GM12875 (cell line): ENCODE results near the gene MOGAT3.

Experiments
- H3K4me3 ChIP-seq: one replicate; pipeline ENCODE4 v1.5.1; 2011; ENCODE audit warnings: low read depth, low read length, control low read depth
- TF ChIP-seq, protein P1 (sequence below): IDR thresholded peaks from 2 replicates; pipeline ENCODE4 v1.5.1; 2011; ENCODE audit warnings: low read depth, mild to moderate bottlenecking, control low read depth, inconsistent platforms, low read length, moderate library complexity, borderline replicate concordance; ENCODE audit not compliant: insufficient read depth

The MOGAT3 gene

DNA sequence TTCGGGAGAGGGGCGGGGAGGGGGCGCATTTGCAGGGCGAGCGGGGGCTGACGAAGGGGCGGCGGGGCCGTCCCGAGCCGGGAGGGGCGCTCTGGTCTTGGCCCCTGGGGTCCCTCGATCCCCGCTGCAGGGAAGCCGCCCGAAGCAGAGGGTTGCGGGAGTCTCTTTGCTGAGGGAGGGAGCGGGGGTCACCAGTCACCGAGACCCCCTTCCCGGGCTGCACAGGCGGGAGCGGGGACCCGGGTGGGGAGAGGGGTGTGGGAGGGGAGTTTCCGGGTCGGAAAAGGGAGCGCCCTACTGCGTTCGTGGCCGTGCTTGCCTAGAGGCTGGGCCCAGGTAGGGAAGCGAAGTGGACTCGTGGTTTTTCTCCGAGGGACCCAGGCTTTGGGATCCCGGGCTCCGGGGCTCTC, 46.1 kb downstream of the MOGAT3 start:
- TF ChIP-seq, protein P1, sequence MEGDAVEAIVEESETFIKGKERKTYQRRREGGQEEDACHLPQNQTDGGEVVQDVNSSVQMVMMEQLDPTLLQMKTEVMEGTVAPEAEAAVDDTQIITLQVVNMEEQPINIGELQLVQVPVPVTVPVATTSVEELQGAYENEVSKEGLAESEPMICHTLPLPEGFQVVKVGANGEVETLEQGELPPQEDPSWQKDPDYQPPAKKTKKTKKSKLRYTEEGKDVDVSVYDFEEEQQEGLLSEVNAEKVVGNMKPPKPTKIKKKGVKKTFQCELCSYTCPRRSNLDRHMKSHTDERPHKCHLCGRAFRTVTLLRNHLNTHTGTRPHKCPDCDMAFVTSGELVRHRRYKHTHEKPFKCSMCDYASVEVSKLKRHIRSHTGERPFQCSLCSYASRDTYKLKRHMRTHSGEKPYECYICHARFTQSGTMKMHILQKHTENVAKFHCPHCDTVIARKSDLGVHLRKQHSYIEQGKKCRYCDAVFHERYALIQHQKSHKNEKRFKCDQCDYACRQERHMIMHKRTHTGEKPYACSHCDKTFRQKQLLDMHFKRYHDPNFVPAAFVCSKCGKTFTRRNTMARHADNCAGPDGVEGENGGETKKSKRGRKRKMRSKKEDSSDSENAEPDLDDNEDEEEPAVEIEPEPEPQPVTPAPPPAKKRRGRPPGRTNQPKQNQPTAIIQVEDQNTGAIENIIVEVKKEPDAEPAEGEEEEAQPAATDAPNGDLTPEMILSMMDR: no peak
- peak overlapping the region; percentile 83 for H3K4me3 ChIP-seq

DNA sequence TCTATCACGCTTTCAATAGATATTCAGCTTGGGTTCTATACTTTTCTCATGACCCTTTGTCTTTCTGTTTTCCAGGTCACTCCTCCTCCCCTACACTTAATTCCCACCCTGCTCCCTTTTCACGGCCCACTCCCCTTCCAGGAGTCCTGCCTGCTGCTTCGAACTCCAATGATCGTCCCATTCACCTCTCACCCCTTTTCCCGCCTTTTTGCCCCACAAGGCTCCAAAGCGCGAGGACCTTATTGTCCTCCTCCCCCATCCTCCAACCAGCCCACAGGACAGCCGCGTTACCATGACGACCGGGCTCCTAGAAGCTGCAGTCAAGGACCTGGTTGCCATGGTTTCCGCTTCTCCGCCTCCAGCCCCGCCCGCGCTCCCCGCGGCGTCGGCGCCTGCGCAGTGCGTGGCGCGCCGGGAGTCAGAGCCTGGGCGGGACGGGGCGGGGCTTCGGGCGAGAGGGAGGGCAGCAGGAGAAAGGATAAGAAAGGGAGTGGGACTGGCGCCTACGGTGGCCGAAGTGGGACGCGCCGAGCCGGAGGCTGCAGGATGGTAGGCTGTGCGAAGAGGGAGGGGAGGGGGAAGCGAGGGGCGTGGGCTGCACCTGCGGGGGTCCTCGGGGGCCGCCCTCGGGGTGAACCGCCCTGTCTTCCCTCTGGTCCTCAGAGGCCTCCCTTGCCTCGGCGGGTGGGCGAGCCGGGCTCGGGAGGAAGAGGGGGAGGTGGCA, 46.7 kb downstream of the MOGAT3 start, which contains the start of gene AP1S1:
Gene AP1S1, plus strand, starts transcription at position 508 of the 724 bp plus-strand sequence. Its CDS starts 39 bp downstream, at position 547.
- TF ChIP-seq, protein P1: no peak
- peak within 1 kb of the TSS; percentile 83 for H3K4me3 ChIP-seq

DNA sequence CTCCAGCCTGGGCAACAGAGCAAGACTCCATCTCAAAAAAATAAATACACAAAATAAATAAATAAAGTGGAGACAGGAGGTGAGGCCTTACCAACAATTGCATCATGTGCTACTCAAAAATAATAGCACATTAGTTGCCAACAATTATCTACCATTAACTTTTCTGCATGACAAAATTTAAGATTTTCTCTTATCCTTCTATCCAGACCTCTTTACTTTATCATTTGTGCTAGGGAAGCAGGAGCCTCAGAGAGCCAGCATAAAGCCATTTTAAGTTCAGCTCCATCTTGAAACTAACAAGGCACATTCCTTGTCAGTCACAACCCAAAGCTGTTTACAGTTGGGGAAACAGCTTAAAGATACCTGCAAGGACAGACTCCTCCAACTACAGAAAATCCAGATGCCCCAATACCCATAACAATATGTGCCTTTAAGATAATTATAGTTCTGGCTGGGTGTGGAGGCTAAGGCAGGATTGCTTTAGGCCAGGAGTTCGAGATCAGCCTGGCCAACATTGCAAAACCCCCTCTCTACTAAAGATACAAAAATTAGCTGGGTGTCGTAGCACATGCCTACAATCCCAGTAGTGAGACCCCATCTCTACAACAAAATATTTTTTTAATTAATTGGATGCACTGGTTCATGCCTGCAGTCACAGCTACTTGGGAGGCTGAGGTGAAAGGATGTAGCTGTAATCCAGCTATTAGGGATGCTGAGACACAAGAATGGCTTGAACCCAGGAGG, 48.8 kb downstream of the MOGAT3 start:
- TF ChIP-seq, protein P1: no peak
- no peak overlapping the region for H3K4me3 ChIP-seq
